Spleen (tissue), 7 donors: Measurements from ENCODE around the gene RIPOR2.

Experiments
- CTCF ChIP-seq, 11 experiments: fragments of 200-600 bp in 7 of 11; fragments of 450-650 bp in 4 of 11; sonication (generic) in 4 of 11; IDR thresholded peaks in 8 of 11; conservative IDR thresholded peaks in 3 of 11; 1 replicate in 7 of 11; 2 replicates in 4 of 11; pipeline versions ENCODE4 v1.4.0 to v1.8.0; 2016 to 2021; ENCODE audit warnings: antibody characterized with exemption in 11 of 11, inconsistent platforms in 4 of 11, mild to moderate bottlenecking in 1 of 11
- POLR2A ChIP-seq, 3 donors: fragments of 450-650 bp; IDR thresholded peaks; one replicate each; pipeline ENCODE4 v1.5.1; 2017; ENCODE audit warnings: antibody characterized with exemption in 3 of 3, mild to moderate bottlenecking in 1 of 3
- POLR2AphosphoS5 ChIP-seq, 3 donors: sonication (generic); formaldehyde crosslinking; IDR thresholded peaks; one replicate each; pipeline ENCODE4 v1.5.1; 2017; ENCODE audit warnings: antibody characterized with exemption in 3 of 3
- donor health status: DM: no; HTN: no; CAD: no; lungs with moderate emphysema.
- donor health status: DM: no; HTN: no; CAD: no.
- donor health status: DM: no; HTN: no; CAD: no.

DNA sequence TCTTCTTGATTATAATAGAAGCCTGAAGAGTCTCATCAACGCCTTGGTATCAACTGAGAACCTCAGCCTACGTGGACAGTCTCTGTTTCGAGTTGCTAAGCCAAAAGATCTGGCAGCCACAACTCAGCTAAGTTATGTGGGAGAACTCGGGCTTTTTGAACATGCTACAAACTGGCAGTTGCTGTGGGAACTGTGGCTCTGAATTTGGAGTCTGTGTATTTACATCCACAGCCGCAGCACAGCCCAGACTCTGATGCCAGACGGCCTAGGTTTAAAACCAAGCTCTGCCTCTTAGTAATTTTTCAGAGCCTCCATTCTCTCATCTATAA lies 35.8 kb downstream of the RIPOR2 start:
- TF ChIP-seq CTCF (IDR thresholded peaks at IDR 0.05 in 8 of 11, conservative IDR thresholded peaks at IDR 0.05 in 3 of 11) (no peak), POLR2AphosphoS5 (IDR thresholded peaks at IDR 0.05) (peak in 1 of 3 donors; percentile 5), POLR2A (IDR thresholded peaks at IDR 0.05) (no peak)
